Retinal pigment epithelial cell (primary cell): ENCODE measurements around the gene ACSL3.

Source experiments
- DNase-seq: peaks from one replicate; pipeline ENCODE4 v3.0.0-alpha.2; 2010; ENCODE audit warnings: low read depth
- H3K4me3 ChIP-seq: 2 replicates; pipeline ENCODE4 v1.5.1; 2011; ENCODE audit warnings: mild to moderate bottlenecking, low read length, control low read depth, moderate library complexity
- TF ChIP-seq, protein P1 (sequence below): conservative IDR thresholded peaks from 2 replicates; pipeline ENCODE4 v1.5.1; 2011; ENCODE audit warnings: low read depth, low read length, control low read depth, inconsistent platforms

ACSL3 gene

DNA sequence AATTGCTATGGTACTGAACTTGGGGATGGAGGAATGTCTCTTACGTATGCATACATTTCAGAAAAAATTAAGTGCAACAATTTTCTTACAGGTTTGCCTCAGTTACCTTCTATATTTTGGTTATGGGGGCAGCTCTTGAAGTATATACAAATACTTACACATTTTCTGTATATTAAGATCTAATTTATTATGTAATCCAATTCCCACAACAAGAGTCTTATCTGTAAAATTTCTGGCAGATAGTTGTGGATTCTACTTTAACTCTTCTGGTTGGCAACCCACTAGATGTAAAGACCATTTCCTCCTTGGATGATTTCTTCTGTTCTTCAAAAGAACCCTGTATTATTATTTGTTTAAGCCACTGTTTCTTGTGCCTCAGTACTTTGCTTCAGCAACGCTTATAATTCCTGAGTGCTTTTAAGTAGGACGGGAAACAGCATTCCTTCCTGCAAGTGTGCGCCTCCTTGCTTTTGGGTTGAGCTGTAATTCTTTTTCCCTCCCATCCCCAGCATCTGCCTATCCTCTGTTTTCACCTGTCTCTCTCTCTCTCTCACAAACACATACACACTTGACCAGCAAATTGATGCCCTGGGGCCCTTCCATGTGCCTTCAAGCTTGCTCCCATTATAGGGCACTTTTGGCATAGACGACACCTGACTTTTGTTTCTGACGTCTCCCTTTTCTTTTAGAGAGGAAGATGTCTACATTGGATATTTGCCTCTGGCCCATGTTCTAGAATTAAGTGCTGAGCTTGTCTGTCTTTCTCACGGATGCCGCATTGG, 61.4 kb downstream of the ACSL3 start:
- TF ChIP-seq, protein P1, sequence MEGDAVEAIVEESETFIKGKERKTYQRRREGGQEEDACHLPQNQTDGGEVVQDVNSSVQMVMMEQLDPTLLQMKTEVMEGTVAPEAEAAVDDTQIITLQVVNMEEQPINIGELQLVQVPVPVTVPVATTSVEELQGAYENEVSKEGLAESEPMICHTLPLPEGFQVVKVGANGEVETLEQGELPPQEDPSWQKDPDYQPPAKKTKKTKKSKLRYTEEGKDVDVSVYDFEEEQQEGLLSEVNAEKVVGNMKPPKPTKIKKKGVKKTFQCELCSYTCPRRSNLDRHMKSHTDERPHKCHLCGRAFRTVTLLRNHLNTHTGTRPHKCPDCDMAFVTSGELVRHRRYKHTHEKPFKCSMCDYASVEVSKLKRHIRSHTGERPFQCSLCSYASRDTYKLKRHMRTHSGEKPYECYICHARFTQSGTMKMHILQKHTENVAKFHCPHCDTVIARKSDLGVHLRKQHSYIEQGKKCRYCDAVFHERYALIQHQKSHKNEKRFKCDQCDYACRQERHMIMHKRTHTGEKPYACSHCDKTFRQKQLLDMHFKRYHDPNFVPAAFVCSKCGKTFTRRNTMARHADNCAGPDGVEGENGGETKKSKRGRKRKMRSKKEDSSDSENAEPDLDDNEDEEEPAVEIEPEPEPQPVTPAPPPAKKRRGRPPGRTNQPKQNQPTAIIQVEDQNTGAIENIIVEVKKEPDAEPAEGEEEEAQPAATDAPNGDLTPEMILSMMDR, result no peak
- H3K4me3 ChIP-seq, result no peak overlapping the region
- DNase-seq, result no peak

DNA sequence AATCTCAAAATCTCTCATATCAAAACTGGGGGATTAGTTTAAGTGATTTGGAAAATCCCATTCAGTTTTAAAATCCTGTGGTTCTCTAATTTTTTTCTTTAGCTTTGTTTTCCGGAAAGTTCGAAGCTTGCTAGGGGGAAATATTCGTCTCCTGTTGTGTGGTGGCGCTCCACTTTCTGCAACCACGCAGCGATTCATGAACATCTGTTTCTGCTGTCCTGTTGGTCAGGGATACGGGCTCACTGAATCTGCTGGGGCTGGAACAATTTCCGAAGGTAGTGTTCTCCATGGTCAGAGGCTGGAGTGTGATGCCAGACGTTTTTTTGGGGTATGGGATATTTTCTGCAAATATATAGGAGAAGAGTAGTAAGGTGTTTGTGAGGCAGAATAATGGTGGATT, 66.1 kb downstream of the ACSL3 start:
- H3K4me3 ChIP-seq, result no peak overlapping the region
- TF ChIP-seq, protein P1, result no peak
- no peak for DNase-seq

- H3K4me3 ChIP-seq, result no peak overlapping the region
- TF ChIP-seq, protein P1, result no peak
- DNase-seq, result no peak
Observed at GRCh38 chr2:222927600-222927999, 66.8 kb downstream of the ACSL3 start.

GRCh38 chr2:222928335-222928734, 67.5 kb downstream of the ACSL3 start:
- TF ChIP-seq, protein P1, result no peak
- no peak for DNase-seq
- H3K4me3 ChIP-seq, result no peak overlapping the region

DNA sequence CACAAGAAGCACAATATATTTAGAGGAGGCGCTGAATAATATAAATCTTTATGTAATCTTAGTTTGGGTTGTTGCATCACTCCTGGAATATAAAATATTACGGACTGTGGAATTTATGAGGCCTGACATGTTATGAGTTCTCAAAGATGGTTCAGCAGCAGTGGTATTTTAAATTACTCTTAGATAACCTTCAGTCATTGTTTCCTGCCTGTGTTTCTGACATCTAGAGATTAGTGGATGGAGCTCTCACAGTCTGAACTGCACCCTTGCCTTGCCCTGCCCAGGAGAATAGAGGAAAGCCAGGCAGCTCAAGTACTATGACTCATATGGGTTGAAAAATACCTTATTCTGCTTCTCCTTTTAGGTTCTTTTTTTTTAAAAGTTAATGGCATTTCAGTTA, 70.0 kb downstream of the ACSL3 start:
- TF ChIP-seq, protein P1, result no peak
- H3K4me3 ChIP-seq, result no peak overlapping the region
- DNase-seq, result peak; percentile 23

DNA sequence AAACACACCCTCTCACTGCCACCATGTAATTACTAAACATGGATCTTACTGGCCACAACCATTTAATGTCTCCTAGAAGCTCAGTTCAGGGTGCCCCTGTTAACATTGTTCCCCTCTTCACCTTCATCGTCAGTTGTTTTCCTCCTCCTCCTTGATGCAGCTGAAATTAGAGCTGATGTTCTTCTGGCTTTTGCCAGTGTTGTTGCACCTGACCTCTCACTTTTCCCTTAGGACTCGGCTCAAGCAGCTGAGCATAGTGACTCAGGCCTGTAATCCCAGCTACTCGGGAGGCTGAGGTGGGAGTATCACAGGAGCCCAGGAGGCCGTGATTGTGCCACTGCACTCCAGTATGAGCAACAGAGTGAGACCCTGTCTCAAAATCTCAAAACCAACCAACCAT, 70.8 kb downstream of the ACSL3 start:
- DNase-seq, result no peak
- H3K4me3 ChIP-seq, result no peak overlapping the region
- TF ChIP-seq, protein P1, result no peak

DNA sequence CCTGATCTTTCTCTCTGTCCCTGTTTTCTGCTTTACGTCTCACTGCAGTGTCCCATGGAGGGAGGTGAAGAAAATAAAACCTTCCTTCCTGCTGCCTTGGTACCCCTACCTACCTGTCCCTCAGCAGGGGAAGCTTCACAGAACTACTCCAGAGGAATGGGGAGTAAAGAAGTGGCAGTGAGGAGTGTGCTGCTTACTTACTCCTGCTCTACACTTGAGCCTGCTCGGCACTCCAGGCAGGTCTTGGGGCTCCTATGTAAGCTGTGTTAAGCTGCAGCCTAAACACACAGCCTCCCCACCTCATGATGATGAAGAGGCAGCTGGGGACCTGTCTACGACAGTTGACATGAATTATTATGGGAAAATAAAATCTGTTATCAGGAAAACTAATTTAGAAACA, 72.6 kb downstream of the ACSL3 start:
- H3K4me3 ChIP-seq, result no peak overlapping the region
- TF ChIP-seq, protein P1, result no peak
- no peak for DNase-seq
